NCI-H524 treated with DMSO at 0.1 percent for 48 hours (cell line): ENCODE results near the gene DCAF10.
A peak's percentile ranks its signal among the peaks of the same experiment; 100 is the strongest.
"Not testable (repeated sequence)": the region's sequence is repeated elsewhere in the genome, so short reads cannot be mapped to it uniquely, and the experiment has no call there.

Source experiments
- DNase-seq: peaks from one replicate; lab custom pipeline; 2025; lab: John Stamatoyannopoulos, UW

Gene DCAF10

DNA sequence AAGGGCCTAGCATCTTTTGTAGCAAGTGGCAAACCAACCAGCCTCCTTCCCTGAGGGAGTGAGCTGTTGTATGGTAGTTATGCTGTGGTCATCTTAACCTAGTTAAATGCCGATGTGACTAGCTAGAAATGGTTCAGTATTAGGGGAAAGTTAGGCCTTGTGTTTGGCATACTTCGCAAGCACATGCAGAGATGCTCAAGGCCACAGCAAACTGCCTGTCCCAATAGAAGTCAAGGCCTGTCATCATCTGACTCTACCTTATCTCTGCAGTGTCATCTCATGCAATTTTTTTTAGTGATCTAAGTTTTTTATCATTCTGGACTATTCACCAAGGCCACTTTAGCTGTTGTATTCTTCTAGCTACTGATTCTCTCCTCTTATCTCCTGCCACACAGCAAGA, 10.5 kb upstream of the DCAF10 start:
- DNase-seq = no peak

- no peak for DNase-seq
These were observed 8.5 kb upstream of the DCAF10 start for GRCh38 chr9:37792122-37792521.

DNA sequence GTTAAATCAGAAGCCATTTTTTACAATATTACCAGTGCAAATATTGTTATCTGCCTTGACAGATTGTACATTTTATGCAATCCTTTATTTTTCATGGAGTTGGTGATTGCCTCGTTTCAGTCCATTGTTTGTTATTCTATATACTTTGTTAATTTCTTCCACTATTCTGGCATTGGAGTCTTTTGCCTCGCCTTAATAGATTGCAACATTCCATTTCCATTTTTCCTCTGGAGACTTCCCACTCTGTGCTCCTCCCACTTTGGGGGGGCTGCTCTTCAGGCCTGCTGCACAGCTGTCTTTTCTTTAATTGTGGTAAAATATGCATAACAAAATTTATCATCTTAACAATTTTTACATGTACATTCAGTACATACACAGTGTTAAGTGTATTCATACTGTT, 4.4 kb upstream of the DCAF10 start:
- no peak for DNase-seq

DNA sequence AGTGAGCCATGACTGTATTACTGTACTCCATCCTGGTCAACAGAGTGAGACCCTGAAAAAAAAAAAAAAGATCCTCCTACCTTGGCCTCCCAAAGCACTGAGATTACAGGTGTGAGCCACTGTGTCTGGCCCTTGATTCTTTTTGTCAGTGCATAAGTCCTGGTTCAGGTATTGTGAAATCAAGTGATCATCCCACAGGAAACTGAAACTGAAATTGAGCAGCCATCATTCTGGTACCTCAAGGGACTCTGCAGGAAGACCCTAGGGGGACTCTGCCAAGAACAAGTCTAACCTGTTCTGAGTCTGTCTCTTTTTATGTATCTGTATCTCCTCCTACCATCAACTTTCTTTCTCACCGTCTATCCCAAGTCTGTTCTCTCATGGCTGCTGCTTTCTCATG, 1.9 kb upstream of the DCAF10 start:
- DNase-seq = no peak

DNA sequence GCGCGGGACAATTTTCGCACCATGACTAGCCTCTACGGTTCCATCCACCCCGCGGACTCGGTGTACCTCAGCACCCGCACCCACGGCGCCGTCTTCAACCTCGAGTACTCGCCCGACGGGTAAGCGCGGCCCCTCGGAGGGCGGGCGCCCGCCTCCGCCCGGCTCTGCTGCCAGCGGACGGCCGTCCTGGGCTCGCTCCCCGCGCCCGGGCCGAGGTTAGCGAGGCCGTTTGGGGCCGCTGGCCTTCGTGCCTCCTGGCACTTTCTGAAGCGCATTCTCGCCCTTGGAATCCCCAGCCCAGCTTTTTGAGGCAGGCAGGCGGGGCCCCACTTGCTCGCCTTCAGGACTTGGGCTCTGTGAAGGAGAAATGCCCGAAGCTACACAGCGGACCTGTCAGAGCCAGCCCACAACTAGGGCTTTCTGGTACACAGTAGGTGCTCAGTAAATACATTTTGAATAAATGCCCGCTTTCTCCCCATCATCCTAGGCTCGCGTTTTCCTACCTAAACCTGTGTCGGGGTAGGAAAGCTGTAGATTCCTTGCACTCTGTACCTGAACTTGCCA, 772 bp downstream of the DCAF10 start:
- no peak for DNase-seq

DNA sequence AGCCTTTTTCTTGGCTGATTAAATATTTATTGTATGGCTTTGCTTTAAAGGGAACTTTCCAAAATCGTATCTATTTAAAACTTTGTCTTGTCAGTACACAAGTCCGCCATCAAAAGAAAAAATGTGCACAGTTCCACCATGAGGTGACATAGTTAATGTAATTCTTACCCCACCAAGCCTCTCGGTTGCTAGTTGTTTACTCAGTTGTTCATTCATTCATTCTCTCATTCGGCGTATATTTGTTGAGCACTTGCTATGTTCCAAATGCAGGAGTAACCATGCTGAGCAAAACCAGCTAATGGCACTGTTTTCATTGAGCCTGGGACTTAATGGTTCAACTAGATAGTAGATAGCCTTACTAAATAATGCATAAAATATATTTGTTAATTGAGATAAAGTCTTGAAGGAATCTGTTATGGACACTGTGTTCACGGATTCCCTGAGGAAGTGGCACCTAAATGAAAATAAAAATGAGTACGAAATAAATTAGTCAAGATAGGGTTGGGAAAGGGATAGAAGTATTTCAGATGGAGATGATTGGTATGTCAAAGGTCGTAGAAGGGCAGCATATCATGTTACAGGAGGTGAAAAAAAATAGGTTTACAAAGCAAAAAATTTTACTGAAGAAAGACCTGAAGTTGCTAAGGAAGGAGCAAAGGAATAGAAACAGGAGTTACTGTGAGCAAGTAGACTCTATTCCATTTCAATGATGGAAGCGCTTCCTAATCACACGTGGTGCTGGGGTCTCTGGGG, 1.5 kb downstream of the DCAF10 start:
- no peak for DNase-seq

DNA sequence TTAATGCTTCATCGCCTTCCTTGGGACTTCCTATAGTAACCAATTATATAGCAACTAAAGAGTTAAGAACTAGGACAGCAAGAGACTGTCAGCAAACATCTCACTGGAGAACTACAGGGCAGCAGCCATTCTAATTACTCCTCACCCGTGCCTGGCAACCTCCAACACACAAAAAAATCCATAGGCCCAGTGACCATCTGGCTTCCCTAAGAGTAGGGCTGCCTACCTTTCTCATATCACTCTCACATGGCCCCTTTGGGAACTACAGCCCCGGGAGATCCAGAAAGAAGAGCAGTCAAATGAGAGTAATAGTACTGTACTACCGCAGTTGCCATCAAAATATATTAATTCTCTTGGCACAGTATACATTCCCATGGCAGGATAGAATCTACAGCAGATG, 5.7 kb downstream of the DCAF10 start:
- DNase-seq = peak; percentile 51

GRCh38 chr9:37809676-37810075, 9.1 kb downstream of the DCAF10 start:
- not testable (repeated sequence) for DNase-seq

- DNase-seq = no peak
These were observed 11.4 kb downstream of the DCAF10 start for GRCh38 chr9:37811906-37812476.

DNA sequence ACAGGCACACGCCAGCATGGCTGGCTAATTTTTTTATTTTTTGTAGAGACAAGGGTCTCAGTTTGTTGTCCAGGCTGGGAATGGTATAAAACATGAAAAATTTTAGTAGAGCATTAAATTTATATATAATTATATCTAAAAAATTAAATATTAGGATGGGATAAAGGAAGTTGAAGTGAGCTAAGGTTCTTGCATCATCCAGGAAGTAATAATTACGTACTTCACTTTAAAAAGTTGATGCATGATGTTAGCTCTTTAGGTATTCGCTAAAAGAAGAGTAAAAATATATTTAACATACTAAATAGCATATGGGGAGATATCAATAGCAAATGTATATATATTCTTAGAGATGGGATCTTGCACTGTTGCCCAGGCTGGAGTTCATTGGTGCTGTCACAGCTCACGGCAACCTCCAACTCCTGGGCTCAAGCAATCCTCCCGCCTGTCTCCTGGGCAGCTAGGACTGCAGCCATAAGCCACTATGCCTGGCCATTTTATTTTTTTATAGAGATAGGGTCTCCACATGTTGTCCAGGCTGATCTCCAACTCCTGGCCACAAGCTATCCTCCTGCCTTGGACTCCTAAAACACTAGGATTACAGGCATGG, 12.3 kb downstream of the DCAF10 start:
- no peak for DNase-seq

DNA sequence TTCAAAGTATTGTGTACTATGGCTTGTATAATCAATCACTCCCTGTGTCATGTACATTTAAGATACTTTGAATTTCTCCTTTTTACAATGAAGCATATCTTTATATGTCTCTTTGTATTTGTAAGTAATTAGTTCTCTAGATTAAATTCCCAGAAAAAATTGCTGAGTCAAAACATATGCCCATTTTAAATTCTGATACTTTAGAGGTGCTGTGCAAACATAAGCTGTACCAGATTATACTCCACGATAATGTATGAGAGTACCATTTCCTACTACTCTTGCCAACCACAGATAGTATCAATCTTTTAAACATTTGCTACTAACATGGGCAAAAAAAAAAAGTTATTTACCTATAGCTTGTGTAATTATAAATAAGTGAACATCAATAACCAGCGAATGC, 18.3 kb downstream of the DCAF10 start:
- DNase-seq = no peak

- DNase-seq = peak; percentile 9
These were observed 19.5 kb downstream of the DCAF10 start for GRCh38 chr9:37820142-37820541.

DNA sequence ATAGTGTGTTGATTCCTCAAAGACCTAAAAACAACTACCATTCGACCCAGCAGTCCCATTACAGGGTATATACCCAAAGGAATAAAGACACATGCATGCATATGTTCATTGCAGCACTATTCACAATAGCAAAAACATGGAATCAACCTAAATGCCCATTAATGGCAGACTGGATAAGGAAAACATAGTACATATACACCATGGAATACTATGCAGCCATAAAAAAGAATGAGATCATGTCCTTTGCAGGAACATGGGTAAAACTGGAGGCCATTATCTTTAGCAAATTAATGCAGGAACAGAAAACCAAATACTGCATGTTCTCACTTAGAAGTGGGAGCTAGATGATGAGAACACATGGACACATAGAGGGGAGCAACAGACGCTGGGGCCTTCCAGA, 24.6 kb downstream of the DCAF10 start:
- not testable (repeated sequence) for DNase-seq

GRCh38 chr9:37827483-37828165, 27.0 kb downstream of the DCAF10 start:
- DNase-seq = no peak

GRCh38 chr9:37835821-37836220, 35.2 kb downstream of the DCAF10 start:
- DNase-seq = no peak

- no peak for DNase-seq
These were observed 35.8 kb downstream of the DCAF10 start for GRCh38 chr9:37836386-37836785.

DNA sequence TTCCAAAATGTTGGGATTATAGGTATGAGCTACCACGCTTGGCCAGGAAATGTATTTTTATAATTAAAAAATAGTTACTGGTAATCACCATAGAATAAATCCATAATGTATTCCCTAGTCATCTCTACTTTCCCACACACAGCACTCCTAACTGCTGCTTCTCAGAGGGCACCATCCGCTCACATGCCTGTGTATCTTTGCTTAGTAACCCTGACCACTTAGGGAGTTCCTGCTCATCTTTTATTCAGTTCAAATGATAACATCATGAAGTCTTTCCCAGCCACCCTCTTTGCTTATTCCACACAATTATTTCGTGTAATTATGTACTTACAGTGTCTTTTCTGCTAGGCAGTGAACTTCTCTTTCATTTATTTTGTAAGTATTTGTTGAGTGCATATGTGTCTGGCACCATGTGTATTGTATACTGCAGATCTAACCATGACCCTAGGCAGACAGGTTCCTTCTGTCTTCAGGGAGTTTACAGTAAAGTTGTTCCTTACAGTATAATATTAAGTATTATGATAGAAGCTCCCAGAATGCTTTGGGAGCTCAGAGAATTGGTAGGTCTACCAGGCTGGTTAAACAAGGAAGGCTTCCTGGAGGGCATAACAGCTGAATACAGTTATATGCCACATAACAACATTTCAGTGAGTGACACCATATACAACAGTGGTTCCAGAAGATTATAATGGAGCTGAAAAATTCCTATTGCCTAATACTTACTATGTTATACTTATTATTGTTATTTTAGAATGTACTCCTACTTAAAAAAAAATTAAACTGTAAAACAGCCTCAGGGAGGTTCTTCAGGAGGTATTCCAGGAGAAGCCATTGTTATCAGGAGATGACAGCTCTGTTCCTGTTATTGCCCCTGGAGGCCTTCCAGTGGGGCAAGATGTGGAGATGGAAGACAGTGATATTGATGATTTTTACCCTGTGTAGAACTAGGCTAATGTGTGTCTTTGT, 39.2 kb downstream of the DCAF10 start:
- no peak for DNase-seq

DNA sequence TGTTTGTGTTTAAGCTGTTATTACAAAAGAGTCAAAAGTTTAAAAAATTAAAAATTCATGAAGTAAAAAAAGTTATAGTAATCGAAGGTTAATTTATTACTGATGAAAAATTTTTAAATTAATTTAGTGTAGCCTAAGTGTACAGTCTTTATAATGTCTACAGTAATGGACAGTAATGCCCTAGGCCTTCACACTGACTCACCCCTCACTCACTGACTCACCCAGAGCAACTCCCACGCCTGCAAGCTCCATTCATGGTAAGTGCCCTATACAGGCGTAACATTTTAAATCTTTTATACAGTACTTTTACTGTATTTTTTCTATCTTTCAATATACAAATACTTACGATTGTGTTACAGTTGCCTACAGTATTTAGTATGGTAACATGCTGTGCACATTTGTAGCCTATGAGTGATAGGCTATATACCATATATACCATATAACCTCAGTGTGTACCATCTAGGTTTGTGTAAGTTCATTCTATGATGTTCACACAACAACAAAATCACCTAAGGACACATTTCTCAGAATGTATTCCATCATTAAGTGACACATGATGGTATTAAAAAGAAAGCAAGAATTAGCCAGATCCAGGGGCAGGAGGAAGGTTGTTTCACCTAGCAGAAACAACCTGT, 40.1 kb downstream of the DCAF10 start:
- DNase-seq = no peak

- DNase-seq = no peak
These were observed 51.6 kb downstream of the DCAF10 start for GRCh38 chr9:37852222-37852621.

DNA sequence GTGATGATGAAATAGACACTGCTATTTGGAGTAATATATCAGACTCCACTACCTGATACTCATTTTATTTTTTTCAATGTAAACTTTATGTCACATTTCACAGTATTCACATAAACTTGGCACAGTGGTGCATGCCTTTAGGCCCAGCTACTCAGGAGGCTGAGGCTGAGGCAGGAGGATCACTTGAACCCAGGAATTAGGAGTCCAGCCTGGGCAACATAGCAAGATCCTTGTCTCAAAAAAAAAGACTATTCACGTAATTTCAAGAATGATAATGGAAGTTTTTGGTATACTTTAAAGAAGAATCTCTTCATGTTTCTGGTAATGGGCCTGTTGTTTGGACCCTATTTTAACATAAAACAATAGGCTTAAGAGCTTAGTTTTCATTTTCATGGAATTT, 56.0 kb downstream of the DCAF10 start:
- DNase-seq = no peak

- DNase-seq = no peak
These were observed 58.4 kb downstream of the DCAF10 start for GRCh38 chr9:37859043-37859442.
